GM18870 (cell line): ENCODE measurements around the gene PTCH1.

Experiments used
- ATAC-seq: cut with Tn5 transposase; IDR thresholded peaks from one replicate; pipeline ENCODE4 v1.9.1; 2021; ENCODE audit warnings: moderate library complexity; ENCODE audit not compliant: unreplicated experiment

Gene PTCH1

DNA sequence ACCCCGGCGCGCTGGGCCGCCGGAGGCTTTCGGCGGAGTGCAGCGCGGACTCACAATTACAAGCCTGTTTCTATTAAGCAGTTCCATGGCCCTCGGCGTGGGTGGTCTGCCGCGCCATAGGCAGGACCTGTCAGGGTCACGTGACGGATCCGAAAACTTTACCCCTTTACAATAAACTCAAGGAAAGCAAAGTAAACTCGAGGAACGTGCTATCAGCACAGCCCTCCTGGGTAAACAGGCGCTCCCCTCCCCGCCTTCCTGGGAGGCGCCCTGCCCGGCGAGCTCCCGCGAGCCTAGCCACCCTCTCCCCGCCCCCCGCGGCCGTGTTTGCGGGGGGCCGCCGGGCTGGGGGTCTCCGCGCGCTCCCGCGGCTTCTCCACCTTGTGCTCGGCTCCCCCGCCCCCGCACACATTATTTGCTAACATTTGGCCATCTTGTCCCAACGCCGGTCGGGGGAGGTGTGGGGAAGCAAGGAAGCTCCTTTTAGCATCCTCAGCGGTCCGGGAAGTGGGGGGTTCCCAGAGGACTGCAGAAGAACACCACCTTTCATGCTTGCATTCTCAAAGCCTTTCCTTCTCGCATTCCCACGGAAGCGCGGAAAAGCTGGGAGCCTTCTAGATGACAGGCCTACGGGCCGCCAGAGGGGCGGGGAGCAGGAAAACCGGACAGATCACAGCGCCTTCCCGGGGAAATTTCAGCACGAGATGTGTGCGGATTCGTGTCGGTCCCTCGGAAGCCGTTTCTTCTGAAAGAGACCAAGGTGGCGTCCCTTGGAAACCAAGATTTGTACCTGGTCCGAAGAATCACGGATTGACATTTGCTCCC lies at the start of gene PTCH1:
Gene PTCH1 (minus strand): TSS at position 238 of the 825 bp plus-strand sequence.
- ATAC-seq, result no peak

DNA sequence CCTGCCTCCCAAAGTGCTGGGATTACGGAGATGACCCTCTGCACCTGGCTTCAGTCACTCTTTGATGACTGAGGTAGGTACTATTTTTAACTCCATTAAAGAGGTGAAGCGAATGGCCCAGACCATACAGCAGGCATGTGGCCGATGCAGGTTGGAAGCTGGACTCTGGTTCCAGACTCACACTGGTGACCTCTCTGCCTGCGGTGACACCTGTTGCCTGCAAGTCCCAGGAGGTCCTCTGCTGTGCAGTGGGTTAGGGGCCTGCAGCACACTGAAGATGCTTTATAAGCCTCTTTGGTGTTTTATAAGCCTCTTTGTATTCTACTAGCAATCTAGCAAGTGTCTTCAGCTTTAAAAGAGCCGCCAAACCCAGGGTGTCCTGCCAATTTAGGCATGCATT lies 49.2 kb upstream of the PTCH1 start:
- ATAC-seq, result no peak

DNA sequence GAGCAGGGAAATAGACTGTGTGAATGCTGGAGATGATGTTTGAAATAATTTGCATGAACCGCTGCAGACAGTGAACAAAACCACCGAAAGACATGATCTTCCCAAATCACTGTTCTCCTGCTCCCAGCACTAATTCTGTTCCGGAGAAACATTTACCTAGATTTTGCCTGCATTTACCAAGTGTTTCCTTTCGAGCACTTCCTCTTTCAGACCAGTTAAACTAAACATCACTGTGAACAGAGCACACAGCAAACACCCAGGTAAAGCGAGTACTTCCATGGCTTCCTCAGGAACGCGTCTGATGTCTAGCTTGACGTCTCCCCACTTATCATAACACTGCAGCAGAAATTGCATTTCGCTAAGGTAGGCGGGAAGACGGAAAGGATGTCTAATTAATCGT lies 45.1 kb upstream of the PTCH1 start:
- no peak for ATAC-seq

DNA sequence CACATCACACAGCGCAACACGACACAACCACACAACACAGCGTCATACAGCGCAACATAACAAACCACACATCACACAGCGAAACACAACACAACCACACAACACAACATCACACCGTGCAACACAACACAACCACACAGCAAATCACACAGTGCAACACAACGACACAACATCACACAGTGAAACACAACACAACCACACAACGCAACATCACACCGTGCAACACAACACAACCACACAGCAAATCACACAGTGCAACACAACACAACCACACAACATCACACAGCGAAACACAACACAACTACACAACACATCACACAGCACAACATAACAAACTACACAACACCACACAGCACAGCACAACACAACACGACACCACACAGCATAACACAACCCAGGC lies 40.4 kb upstream of the PTCH1 start:
- no peak for ATAC-seq

DNA sequence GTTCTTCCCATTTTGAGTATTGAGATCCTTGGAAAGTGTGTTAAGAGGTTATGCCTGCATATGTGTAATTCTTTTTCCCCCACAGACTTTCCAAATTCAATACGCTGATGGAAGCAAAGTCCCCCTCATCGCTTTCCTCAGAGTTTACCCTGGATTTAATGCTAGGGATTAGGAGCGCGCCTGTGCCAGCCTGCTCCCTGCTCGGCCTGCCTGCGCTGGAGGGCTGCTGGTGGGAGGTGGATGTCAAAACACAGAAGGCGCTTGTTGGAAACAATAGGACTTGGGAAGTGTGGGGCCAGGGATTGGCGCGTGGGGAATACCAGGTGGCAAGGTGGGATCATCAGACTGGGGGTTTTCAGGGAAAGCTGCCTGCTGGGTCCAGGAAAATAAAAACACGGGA lies 39.8 kb upstream of the PTCH1 start:
- ATAC-seq, result no peak

DNA sequence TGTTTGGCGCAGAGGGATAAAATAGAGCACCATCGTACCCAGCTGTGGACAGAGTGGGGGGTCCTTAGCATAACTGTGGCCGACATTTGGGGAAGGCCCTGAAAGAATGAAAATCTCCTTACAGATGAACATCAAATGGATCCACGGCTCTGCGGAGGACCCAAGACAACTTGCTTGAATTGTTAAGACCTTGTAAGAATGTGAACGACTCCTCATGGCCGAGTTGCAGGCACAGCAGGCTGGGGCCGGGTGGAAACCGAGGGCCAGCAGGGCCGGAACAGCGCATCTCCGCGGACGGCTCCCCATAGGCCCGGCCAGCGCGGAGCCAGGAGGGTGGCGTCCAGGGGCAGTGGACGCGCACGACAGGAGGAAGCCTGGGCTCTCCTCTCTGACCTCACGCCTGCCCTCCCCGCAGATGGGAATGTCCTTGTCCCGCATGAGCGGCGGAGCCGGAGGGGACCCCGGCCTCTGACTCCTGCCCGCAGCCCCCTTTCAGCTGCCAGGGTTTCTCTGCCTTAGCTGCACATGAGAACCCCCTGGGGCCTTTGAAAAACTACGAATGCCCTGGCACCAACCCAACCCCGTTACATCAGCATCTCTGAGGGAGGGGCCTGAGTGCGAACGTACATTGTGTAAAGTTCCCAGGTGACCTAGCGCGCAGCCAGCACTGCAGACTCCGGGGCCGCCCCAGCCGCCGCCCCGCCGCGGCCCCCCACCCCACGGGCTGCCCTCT lies 36.2 kb upstream of the PTCH1 start:
- no peak for ATAC-seq

DNA sequence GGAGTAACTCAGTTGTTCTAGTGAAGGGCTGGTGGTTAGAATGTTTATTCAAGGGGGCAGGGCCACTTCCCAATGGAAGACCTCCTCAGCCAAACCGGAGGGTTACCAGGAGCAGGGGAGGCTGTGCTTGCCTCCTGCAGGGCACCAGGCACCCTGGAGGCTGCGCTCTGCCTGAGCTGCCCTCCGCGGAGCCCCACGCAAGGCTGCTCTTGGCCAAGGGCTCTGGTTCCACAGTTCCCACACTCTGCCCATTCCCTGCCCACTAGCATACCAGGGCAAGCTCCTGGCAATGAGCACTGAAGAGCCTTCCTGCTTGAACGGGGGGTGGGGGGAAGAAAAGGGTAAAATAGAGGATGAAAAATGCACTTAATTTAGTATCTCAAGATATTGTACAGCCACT lies 35.5 kb upstream of the PTCH1 start:
- ATAC-seq, result no peak

DNA sequence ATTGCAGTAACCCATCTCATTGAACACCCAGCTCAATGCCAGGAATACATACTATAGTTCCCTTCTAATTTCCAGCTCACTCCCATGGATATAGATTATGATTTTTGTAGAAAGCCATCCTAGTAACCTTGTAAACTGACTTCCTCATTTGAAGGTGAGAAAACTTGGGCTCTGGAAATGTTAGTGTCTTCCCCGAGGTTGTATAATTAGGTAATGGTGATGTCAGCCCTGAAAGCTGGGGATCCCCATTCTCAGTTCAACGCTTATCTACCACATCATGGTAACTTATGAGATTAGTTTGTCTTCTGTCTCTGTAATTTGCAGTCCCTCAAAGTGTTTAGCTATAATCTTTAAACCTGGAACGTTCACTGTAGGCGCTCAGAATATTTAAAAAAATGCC lies 34.6 kb upstream of the PTCH1 start:
- ATAC-seq, result no peak

DNA sequence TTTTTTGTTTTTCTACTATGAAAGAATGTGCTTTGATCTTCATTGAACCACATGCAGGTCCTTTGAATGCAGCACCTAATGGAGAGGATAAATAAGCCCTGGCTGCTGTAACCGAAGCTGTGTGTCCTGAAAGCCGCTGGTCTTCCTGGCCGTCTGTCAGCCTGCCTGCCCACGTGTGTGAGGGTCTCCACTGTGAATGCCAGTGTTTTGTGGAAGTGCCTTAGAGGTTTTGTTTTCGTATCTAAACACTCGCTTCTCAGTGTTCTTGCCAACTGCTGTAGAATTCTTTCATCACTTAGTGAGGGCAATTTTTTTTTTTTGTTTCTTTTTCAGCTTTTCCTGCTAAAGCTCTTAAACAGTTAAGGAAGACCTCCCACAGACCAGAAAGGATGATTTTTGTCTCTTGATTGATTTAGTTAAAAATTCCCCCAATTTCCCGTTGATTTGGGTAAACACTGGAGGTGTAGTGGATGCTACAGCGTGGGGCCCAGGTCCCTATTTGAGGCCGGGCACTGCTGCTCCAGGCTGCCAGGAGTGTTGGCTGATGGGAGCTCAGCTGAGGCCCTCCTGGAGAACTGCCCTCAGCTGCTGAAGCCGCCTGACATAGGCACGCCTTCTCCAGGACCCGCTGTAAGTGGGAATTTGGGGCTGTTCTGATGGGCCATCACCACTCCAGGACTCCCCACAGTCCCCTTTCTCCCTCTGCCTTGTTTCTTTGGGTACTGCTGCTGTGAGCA lies 29.2 kb upstream of the PTCH1 start:
- no peak for ATAC-seq

DNA sequence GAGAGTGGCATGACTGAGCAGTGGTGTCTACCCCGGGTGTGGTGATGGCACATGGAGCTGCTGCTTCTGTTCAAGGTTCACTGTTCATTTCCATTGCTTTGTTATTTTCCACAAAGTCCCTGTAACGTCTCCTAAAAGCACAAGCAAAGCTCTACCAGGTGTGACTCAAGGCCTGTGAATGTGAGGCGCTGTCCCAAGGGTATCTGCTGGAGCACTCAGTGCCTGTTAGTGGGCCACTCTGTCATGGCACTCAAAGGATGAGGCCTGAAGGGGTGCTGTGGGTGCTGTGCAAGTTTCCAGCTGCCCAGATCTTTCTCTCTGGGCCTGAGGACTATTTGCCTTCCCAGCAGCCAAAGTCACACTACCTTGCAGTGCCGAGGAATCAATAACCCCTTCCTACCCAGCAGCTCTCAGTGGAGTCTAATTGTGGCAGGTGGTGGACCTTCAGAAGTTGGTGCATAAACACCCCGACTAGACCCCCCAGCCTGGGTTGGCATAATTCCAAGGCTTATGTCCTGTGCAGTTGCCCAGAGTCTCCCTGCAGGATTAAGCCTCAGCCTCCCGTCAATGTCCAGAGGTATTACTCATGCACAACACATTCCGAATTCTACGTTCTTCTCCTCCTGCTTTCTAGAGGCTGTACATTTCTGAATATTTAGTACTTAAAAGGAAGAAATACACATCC lies 17.4 kb upstream of the PTCH1 start:
- no peak for ATAC-seq

DNA sequence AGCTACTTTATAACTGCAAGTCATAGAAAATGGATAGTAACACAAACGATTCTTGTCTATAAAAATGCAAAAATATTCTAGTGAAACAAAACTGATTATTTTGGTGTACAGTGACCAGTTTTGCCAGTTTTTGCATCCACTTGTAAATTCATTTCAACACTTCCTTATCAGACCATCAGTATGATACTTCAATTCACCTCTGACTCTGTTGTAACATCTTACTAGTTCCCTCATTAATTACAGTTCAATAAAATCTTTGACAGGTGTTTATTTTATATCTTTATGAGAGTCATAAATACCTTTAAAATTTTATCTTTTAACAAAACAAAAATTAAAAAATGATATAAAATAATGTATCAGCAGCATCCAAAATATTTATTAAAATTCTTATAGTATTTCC lies 13.1 kb upstream of the PTCH1 start:
- ATAC-seq, result no peak

DNA sequence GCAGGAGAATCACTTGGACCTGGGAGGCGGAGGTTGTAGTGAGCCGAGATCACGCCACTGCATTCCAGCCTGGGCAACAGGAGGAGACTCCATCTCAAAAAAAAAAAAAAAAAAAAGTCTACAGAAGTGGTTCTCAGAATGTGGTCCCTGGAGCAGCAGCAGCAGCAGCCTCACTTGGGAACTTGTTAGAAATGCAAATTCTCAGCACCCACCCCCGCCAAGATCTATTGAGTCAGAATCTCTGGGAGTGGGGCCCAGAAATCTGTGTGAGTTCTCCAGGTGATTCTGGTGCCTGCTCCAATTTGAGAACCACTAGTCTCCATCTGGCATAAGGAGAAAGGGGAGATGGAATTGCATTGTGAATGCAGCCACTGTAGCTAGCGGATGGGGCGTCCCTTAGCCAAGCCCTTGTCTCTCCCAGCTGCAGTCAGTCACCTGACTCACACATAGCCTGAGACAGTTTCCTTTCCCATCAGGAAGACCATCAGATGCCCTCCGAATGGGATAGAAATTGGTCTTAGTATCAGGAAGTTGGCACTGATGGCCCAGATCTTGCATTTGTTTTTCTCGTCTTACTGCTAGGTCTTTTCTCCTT lies 12.2 kb upstream of the PTCH1 start:
- ATAC-seq, result no peak

DNA sequence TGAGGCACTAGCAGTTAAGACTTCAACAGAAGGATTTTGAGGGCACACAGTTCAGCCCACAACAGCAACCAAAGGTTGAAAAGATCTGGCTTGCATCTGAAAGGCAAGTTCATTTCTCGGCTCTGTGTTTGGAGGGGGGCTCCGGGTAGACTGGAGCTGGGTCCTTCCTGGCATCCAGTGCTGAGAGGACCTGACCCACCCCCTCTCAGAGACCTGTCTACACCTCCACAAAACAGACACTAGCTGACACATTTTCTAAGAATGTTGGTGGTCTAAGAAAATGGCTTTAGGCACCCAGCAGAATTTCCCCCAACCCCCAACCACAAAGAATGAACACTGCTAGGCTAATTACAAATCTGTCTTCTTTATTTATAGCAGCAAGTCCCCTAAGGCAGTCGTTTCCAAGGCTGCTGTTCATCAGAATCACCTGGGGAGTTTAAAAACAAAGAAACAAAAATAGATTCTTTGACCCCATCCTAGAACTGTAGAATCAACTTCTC lies 6.2 kb upstream of the PTCH1 start:
- no peak for ATAC-seq

DNA sequence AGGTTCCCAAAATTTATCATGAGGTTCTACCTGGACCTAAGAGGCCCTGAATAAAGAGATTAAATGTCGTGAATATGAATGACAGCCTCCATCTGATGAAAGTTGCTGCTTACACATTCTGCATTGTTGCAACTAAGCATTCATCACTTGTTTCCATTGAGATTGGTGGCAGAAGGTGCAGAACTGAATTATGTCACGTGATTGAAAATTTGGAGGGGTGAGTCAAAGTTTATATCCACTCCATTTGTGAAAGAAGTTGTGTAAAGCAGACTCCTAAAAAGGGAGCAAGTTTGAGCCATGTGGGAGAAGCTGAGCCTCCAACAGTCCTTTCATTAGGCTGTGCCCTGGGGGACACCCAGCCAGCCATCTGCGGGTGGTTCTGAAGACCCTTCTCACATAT lies 4.9 kb upstream of the PTCH1 start:
- no peak for ATAC-seq

DNA sequence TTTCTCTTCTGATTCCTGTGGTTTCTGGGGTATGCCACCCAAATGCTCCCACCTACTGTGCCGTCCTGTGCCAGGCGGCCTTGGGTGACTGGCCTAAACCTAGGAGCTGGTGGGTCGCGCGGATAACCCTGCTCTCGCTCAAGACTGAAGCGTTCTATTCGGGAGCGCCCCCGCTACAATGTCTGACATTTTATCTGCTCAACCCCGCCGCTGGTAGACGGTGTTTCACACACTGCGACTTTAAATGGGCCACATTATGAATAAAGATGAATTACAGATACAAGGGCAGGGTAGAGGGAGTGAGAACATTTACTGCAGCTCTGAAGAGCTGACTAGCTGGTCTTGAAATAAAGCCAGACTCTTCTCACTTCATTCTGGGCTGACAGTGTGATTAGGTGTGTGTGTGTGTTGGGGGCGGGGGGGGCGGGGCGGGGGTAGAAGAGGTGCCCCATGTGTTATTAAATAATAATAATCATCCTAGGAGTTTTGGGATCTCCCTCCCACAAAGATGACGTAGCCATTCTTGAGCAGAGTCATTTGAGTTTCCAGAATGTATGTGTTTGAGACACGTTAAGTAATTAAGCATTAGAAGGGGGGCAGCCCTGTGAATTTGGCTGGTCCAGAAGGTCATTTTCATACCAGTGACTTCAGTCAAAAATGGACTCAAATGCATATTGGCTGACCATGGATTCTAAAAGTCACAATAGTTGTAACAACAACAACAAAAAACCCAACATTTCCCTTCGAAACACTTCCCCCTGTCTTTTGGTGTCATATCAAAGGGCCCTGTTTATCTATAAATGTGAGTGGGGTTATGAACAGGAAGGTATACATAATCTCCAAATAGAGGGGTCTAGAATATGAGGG lies 1.0 kb upstream of the PTCH1 start:
- ATAC-seq, result no peak

DNA sequence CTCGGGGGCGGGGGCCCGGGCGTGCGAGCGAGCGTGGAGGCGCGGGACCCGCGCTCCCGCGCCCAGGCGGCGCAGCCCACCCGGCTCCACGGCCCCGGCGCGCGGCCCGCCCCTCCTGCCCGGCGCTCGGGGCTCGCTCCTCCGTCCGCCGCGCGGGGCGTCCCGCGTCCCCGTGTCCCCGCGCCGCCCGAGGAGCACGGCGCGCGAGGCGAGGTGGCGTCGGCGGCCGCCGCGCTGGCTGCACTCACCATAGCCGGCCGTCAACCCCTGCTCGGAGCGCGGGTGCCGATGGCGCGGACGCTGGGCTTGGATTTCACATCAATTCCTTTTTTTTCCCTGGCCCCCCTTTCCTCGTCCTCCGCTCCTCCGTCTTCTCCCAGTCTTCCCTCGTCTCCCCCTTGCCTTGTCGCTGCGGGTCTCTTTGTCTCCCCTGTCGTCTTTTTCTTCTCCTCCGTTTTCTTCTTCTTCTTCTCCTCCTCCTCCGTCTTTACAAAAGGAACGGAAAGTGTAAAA lies 494 bp downstream of the PTCH1 start:
- no peak for ATAC-seq

DNA sequence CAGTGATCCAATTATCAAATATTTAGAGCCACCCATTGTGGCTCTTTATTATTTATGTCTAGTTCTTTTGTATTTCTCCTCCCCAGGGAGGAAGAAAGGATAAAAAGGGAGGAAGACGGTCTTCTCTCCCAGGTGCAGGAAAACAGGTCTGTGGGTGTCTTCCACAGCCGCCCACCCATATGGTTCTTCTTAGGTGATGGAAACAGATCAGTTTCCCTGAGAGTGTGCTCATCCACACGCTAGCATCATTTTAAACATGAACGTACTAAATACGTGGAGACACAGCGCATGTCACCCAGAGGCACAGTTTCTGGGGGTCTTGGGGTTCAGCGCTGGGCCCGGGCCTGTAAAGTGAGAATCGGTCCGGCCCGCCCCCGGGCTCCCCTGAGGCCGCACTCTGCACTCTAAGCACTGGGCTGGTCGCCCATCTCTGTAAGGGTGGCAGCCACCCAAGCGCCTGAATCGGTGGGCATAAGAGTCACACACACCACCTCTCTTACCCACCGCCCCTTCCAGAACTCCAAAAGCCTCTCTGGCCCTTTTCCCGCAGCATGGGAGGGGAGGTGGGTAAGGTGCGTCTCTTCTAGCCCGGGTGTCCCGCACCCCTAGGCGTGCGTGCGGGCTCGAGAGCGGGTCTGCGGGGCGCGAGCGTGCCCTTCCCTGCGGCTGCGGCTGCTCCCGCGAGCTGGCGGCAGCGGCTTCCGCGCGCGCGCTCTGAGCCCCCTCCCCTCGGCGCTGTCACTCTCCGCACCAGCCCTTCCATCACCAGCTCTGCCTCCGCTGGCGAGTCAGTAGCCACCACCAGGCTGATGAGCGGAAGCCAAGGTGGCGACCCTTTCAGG lies 1.3 kb downstream of the PTCH1 start:
- no peak for ATAC-seq

DNA sequence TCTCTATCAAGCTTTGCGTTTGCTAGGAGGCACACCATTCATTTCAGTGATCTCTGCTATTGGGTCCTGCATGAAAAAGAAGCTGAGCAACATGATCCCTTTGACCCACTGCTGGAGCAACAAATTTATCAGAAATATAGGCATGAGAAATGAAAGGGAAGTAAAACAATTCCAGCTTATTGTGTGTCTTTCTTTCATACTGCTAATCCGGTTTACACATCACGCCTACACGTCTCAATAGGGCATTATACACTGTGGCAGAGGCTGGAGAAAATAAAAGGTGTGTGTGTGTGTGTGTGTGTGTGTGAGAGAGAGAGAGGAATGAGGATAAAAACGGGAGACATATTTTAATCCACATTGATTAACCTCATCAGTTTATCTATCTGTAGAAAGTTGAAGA lies 2.4 kb downstream of the PTCH1 start:
- no peak for ATAC-seq

DNA sequence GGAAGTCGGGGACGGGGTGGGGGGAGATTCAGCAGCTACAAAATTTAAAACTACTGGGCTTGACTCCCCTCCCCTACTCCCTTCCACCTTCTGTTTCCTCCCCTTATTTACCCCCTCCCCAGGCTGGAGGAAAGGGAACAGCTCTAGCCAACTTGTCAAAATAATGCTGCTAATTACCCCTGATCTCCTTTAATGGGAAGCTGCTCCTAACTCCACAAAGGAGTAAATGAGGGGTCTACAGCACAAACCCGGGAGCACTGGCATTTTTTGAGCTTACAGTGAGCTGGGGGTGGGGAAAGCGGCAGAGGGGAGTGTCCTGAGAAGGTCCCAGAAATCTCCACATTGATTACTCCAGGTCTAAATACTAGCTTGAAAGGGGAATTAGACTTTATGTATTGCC lies 3.1 kb downstream of the PTCH1 start:
- no peak for ATAC-seq
